GM19324 (cell line): Measurements from ENCODE around the gene FAM13B.
"Not testable (repeated sequence)": the region's sequence is repeated elsewhere in the genome, so short reads cannot be mapped to it uniquely, and the experiment has no call there.

Experiments used
- ATAC-seq: cut with Tn5 transposase; IDR thresholded peaks from one replicate; pipeline ENCODE4 v1.9.1; 2021; ENCODE audit warnings: mild to moderate bottlenecking, moderate library complexity; ENCODE audit not compliant: unreplicated experiment, low FRiP score

Gene FAM13B

GRCh38 chr5:138035605-138036537 is 3.0 kb upstream of the FAM13B start:
- ATAC-seq, result no peak

GRCh38 chr5:138033907-138034306 is 1.0 kb upstream of the FAM13B start:
- ATAC-seq, result no peak

- ATAC-seq, result no peak
These were observed 518 bp upstream of the FAM13B start for GRCh38 chr5:138033386-138033808.

GRCh38 chr5:138032028-138032571 is 779 bp downstream of the FAM13B start:
- peak; percentile 43 for ATAC-seq

GRCh38 chr5:138029944-138030343 is 2.9 kb downstream of the FAM13B start:
- no peak for ATAC-seq

GRCh38 chr5:138029501-138029900 is 3.4 kb downstream of the FAM13B start:
- no peak for ATAC-seq

GRCh38 chr5:138028971-138029365 is 3.9 kb downstream of the FAM13B start:
- ATAC-seq, result no peak

- not testable (repeated sequence) for ATAC-seq
These were observed 4.5 kb downstream of the FAM13B start for GRCh38 chr5:138028262-138028970.

- not testable (repeated sequence) for ATAC-seq
These were observed 6.1 kb downstream of the FAM13B start for GRCh38 chr5:138026793-138027192.

- ATAC-seq, result no peak
These were observed 7.6 kb downstream of the FAM13B start for GRCh38 chr5:138025285-138025684.

- no peak for ATAC-seq
These were observed 8.8 kb downstream of the FAM13B start for GRCh38 chr5:138024117-138024516.

GRCh38 chr5:138022912-138023311 is 10.0 kb downstream of the FAM13B start:
- ATAC-seq, result no peak

GRCh38 chr5:138021771-138022170 is 11.1 kb downstream of the FAM13B start:
- ATAC-seq, result no peak

GRCh38 chr5:138018849-138019248 is 14.0 kb downstream of the FAM13B start:
- ATAC-seq, result no peak

- ATAC-seq, result no peak
These were observed 17.0 kb downstream of the FAM13B start for GRCh38 chr5:138015916-138016315.

- no peak for ATAC-seq
These were observed 20.9 kb downstream of the FAM13B start for GRCh38 chr5:138011991-138012390.

GRCh38 chr5:138000102-138000723 is 32.7 kb downstream of the FAM13B start:
- no peak for ATAC-seq

- ATAC-seq, result no peak
These were observed 35.1 kb downstream of the FAM13B start for GRCh38 chr5:137997726-137998213.

GRCh38 chr5:137995749-137996128 is 37.1 kb downstream of the FAM13B start:
- no peak for ATAC-seq

- no peak for ATAC-seq
These were observed 37.7 kb downstream of the FAM13B start for GRCh38 chr5:137995077-137995748.
